Measurements from ENCODE around the gene POLD4. TPM values are rescaled to one million over a fixed set of nuclear protein-coding genes. Genes with fewer than 3 reads are reported as not detected.
A peak's percentile ranks its signal among the peaks of the same experiment; 100 is the strongest.

Gene POLD4
- total RNA-seq, 2 donors from 2014 or later, result 82.1 to 103 TPM

DNA sequence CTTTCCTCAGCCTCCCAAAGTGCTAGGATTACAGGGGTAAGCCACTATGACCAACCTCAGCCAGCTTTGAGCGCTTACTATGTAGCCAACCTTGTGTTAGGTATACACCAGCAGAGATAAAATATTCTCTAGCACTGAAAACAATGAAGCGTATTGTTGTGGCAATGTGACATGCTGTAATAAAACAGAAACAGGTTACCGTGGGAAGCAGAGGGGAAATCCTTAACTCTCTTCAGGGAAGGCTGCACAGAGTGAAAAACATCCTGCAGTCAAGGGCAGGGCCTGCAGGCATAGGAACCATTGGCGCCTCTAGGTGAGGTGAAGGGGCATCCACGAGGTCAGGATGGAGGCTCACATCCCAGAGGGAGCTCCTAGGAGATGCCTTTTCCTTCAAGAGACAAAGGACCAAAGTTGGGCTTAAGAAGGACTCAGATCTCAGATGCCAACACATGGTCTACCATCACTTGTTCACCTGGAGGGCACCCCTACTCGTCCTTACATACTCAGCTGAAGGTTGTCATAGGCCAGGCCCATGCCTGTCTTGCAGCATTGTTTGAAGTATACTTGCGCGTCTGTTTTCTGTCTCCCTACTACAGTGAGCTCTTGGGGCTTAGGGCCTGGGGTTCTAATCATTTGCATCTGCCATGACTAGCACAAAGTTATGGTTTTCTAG is 8.0 kb downstream of the POLD4 start:
- Histone ChIP-seq H3K4me3 (no peak overlapping the region), H3K27me3 (no peaks in the 10 kb centered on the region), H3K36me3 (replicated peaks in 1 of 2; ENCODE audit: insufficient read depth in 1 of 2, low read depth in 2 of 2) (no peaks in the 10 kb centered on the region), H3K9me3 (no peaks in the 10 kb centered on the region), H3K4me1 (peaks cover 58% of the 10 kb centered on the region), H3K27ac (peak overlapping the region; percentile 68 to 82 (median 76))
- DNase-seq (peak in 2 of 4 donors; percentile 20 to 30), ATAC-seq (peak; percentile 50)
- TF ChIP-seq POLR2A (IDR thresholded peaks at IDR 0.05), result peak in 2 of 3 donors; percentile 29 to 31
- TF ChIP-seq, protein P1, sequence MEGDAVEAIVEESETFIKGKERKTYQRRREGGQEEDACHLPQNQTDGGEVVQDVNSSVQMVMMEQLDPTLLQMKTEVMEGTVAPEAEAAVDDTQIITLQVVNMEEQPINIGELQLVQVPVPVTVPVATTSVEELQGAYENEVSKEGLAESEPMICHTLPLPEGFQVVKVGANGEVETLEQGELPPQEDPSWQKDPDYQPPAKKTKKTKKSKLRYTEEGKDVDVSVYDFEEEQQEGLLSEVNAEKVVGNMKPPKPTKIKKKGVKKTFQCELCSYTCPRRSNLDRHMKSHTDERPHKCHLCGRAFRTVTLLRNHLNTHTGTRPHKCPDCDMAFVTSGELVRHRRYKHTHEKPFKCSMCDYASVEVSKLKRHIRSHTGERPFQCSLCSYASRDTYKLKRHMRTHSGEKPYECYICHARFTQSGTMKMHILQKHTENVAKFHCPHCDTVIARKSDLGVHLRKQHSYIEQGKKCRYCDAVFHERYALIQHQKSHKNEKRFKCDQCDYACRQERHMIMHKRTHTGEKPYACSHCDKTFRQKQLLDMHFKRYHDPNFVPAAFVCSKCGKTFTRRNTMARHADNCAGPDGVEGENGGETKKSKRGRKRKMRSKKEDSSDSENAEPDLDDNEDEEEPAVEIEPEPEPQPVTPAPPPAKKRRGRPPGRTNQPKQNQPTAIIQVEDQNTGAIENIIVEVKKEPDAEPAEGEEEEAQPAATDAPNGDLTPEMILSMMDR (IDR thresholded peaks at IDR 0.05), result no peak
- intact Hi-C loops (cut with DNase I), result loop anchor here (5.0 kb wide), 1 partner anchor 37 kb away; no protein-coding TSS in a partner anchor
- WGBS, 2 donors, result 39 to 47% methylated on average over 8 of the region's 8 CpGs

- H3K4me3 ChIP-seq, result no peak overlapping the region
- TF ChIP-seq POLR2A (IDR thresholded peaks at IDR 0.05), result no peak
- TF ChIP-seq, protein P1 (IDR thresholded peaks at IDR 0.05), result no peak
- 79 to 80% methylated on average over 4 of the region's 4 CpGs for WGBS, 2 donors
- no peaks in the 10 kb centered on the region for H3K9me3 ChIP-seq
- ATAC-seq (no peak), DNase-seq (no peak)
- H3K36me3 ChIP-seq (replicated peaks in 1 of 2; ENCODE audit: insufficient read depth in 1 of 2, low read depth in 2 of 2), result no peaks in the 10 kb centered on the region
- H3K27me3 ChIP-seq, result no peaks in the 10 kb centered on the region
- intact Hi-C loops (cut with DNase I), result no loop called here
- H3K4me1 ChIP-seq, result peaks cover 49% of the 10 kb centered on the region
- H3K27ac ChIP-seq, result peak overlapping the region; percentile 45 to 82 (median 76)
Measured at GRCh38 chr11:67344264-67344663, 9.1 kb downstream of the POLD4 start.

GRCh38 chr11:67337257-67337656 is 16.1 kb downstream of the POLD4 start:
- no peak for DNase-seq
- TF ChIP-seq, protein P1 (IDR thresholded peaks at IDR 0.05), result no peak
- TF ChIP-seq POLR2A (IDR thresholded peaks at IDR 0.05), result no peak
- ATAC-seq, result no peak
- Histone ChIP-seq H3K4me3 (no peak overlapping the region), H3K27ac (no peak overlapping the region), H3K9me3 (no peaks in the 10 kb centered on the region), H3K27me3 (no peaks in the 10 kb centered on the region), H3K4me1 (no peaks in the 10 kb centered on the region), H3K36me3 (replicated peaks in 1 of 2; ENCODE audit: insufficient read depth in 1 of 2, low read depth in 2 of 2) (no peaks in the 10 kb centered on the region)
- 90 to 96% methylated on average over 3 of the region's 3 CpGs for WGBS, 2 donors
- intact Hi-C loops (cut with DNase I), result no loop called here

GRCh38 chr11:67332081-67332691 is 21.2 kb downstream of the POLD4 start:
- DNase-seq, result no peak
- 85 to 86% methylated on average over 6 of the region's 6 CpGs for WGBS, 2 donors
- H3K4me3 ChIP-seq, result no peak overlapping the region
- no peak for ATAC-seq
- intact Hi-C loops (cut with DNase I), result no loop called here
- H3K9me3 ChIP-seq, result no peaks in the 10 kb centered on the region
- H3K27me3 ChIP-seq, result no peaks in the 10 kb centered on the region
- TF ChIP-seq, protein P1 (IDR thresholded peaks at IDR 0.05), result no peak
- TF ChIP-seq POLR2A (IDR thresholded peaks at IDR 0.05), result no peak
- no peak overlapping the region for H3K27ac ChIP-seq
- H3K4me1 ChIP-seq, result no peaks in the 10 kb centered on the region
- no peaks in the 10 kb centered on the region for H3K36me3 ChIP-seq (replicated peaks in 1 of 2; ENCODE audit: insufficient read depth in 1 of 2, low read depth in 2 of 2)
